Measurements from ENCODE around the gene APOB.
"Not testable (repeated sequence)": the region's sequence is repeated elsewhere in the genome, so short reads cannot be mapped to it uniquely, and the experiment has no call there.

Gene APOB

DNA sequence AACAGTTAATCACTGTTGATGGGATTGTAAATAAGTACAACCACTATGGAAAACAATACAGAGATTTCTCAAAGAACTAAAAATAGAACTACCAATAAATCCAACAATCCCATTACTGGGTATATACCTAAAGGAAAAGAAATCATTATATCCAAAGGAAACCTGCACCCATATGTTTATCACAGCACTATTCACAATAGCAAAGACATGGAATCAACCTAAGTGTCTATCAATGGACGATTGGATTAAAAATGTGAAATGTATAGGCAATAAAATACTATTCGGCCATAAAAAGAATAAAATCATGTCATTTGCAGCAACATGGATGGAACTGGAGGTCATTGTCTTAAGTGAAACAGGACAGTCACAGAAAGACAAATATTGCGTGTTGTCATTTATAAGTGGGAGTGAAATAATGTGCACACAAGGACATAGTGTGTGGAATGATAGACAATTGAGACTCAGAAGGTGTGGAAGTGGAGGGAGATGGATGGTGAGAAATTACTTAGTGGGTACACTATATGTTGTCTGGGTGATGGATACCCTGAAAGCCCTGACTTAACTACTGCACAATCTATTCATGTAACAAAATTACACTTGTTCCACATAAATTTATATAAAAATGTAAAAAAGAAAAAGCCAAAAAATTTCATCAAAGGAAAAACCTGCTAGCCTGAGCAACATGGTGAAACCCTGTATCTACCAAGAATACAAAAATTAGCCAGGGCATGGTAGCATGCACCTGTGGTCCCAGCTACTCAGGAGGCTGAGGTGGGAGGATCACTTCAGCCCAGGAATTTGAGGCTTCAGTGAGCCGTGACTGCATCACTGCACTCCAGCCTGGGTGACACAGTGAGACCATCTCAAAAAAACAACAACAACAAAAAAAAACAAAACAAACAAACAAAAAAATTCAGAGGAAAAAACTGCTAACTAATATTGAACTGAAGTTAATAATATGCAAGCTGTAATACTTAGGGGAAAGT, 12.6 kb downstream of the APOB start:
- Histone ChIP-seq H3K79me2 (ENCODE audit: insufficient read depth, low read length) (no peaks in the 10 kb centered on the region), H4K20me1 (ENCODE audit: insufficient read depth, low read length) (no peaks in the 10 kb centered on the region), H3K9me3 (ENCODE audit: low read length) (no peaks in the 10 kb centered on the region), H3K36me3 (ENCODE audit: insufficient read depth, low read length) (no peaks in the 10 kb centered on the region), H3K27ac (ENCODE audit: low read depth, low read length, poor library complexity, severe bottlenecking) (no peak overlapping the region), H3K9me2 (ENCODE audit: low read depth, low read length) (no peaks in the 10 kb centered on the region), H3K4me1 (ENCODE audit: insufficient read depth, low read length, severe bottlenecking) (no peaks in the 10 kb centered on the region), H3K27me3 (ENCODE audit: insufficient read depth, low read length) (no peaks in the 10 kb centered on the region), H3K4me3 (ENCODE audit: low read depth, low read length, poor library complexity, severe bottlenecking) (no peak overlapping the region), H3F3A (ENCODE audit: insufficient read depth, low read length) (no peaks in the 10 kb centered on the region), H2AFZ (ENCODE audit: low read length) (no peak overlapping the region), H3K4me2 (ENCODE audit: low read length) (no peak overlapping the region), H3K9ac (ENCODE audit: low read length) (no peak overlapping the region)
- TF ChIP-seq, protein P1, sequence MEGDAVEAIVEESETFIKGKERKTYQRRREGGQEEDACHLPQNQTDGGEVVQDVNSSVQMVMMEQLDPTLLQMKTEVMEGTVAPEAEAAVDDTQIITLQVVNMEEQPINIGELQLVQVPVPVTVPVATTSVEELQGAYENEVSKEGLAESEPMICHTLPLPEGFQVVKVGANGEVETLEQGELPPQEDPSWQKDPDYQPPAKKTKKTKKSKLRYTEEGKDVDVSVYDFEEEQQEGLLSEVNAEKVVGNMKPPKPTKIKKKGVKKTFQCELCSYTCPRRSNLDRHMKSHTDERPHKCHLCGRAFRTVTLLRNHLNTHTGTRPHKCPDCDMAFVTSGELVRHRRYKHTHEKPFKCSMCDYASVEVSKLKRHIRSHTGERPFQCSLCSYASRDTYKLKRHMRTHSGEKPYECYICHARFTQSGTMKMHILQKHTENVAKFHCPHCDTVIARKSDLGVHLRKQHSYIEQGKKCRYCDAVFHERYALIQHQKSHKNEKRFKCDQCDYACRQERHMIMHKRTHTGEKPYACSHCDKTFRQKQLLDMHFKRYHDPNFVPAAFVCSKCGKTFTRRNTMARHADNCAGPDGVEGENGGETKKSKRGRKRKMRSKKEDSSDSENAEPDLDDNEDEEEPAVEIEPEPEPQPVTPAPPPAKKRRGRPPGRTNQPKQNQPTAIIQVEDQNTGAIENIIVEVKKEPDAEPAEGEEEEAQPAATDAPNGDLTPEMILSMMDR (IDR thresholded peaks at IDR 0.05; ENCODE audit: low read length): no peak
- TF ChIP-seq EZH2 (IDR thresholded peaks at IDR 0.05; ENCODE audit: borderline replicate concordance, low read length): no peak

DNA sequence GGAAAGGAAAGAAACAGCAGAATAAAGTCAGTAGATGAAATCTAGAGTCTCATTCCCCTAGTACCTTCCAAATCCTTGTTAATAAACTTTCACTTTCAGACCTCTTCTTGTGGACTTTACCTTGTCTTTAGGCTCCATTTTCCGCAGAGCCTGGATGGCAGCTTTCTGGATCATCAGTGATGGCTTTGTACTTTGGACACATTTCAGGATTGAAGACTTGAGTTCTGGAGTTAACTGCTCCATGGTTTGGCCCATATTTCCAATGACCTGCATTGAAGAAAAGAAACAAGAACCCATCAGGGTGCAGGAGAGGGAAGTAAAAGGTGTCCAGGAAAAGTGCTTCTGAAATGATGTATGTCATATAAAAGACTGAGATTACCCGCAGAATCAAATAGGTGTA, 14.4 kb downstream of the APOB start:
- H3K27me3 ChIP-seq (ENCODE audit: insufficient read depth, low read length): no peaks in the 10 kb centered on the region
- no peaks in the 10 kb centered on the region for H3K9me2 ChIP-seq (ENCODE audit: low read depth, low read length)
- H3K4me1 ChIP-seq (ENCODE audit: insufficient read depth, low read length, severe bottlenecking): no peaks in the 10 kb centered on the region
- H4K20me1 ChIP-seq (ENCODE audit: insufficient read depth, low read length): no peaks in the 10 kb centered on the region
- no peaks in the 10 kb centered on the region for H3K36me3 ChIP-seq (ENCODE audit: insufficient read depth, low read length)
- no peaks in the 10 kb centered on the region for H3F3A ChIP-seq (ENCODE audit: insufficient read depth, low read length)
- H3K9ac ChIP-seq (ENCODE audit: low read length): no peak overlapping the region
- H3K27ac ChIP-seq (ENCODE audit: low read depth, low read length, poor library complexity, severe bottlenecking): no peak overlapping the region
- H3K9me3 ChIP-seq (ENCODE audit: low read length): no peaks in the 10 kb centered on the region
- TF ChIP-seq, protein P1 (IDR thresholded peaks at IDR 0.05; ENCODE audit: low read length): no peak
- TF ChIP-seq EZH2 (IDR thresholded peaks at IDR 0.05; ENCODE audit: borderline replicate concordance, low read length): no peak
- H3K4me2 ChIP-seq (ENCODE audit: low read length): no peak overlapping the region
- no peak overlapping the region for H3K4me3 ChIP-seq (ENCODE audit: low read depth, low read length, poor library complexity, severe bottlenecking)
- H2AFZ ChIP-seq (ENCODE audit: low read length): no peak overlapping the region
- H3K79me2 ChIP-seq (ENCODE audit: insufficient read depth, low read length): no peaks in the 10 kb centered on the region

DNA sequence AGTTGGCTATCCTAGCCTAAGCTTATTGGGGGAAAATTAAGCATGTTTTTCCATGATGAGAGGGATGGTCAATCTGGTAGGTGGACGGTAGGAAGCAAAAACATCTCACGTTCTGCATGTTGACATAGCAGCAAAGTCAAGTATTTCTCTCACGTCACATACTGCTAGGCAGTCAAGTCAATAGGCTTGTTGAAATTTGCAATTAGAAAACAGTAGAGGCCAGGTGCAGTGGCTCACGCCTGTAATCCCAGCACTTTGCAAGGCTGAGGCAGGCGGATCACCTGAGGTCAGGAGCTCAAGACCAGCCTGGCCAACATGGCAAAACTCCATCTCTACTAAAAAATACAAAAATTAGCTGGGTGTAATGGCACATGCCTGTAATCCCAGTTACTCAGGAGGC, 14.9 kb downstream of the APOB start:
- H2AFZ ChIP-seq (ENCODE audit: low read length); H3K36me3 ChIP-seq (ENCODE audit: insufficient read depth, low read length); H3K9me2 ChIP-seq (ENCODE audit: low read depth, low read length); H3K4me2 ChIP-seq (ENCODE audit: low read length); H3K9me3 ChIP-seq (ENCODE audit: low read length); H4K20me1 ChIP-seq (ENCODE audit: insufficient read depth, low read length); H3K27ac ChIP-seq (ENCODE audit: low read depth, low read length, poor library complexity, severe bottlenecking); H3K4me1 ChIP-seq (ENCODE audit: insufficient read depth, low read length, severe bottlenecking); H3K9ac ChIP-seq (ENCODE audit: low read length); H3F3A ChIP-seq (ENCODE audit: insufficient read depth, low read length); H3K27me3 ChIP-seq (ENCODE audit: insufficient read depth, low read length); H3K79me2 ChIP-seq (ENCODE audit: insufficient read depth, low read length); H3K4me3 ChIP-seq (ENCODE audit: low read depth, low read length, poor library complexity, severe bottlenecking): not testable (repeated sequence)

Data from OCI-LY1 (cell line).